Stimulated activated CD8-positive, alpha-beta memory T cell treated with anti-CD3 and anti-CD28 coated beads, Interleukin-12 subunit alpha, Interleukin-12 subunit beta, amount 100 ng/mL, for 4 hours (primary cell): ENCODE data around the gene TBX2.

Experiments used
- DNase-seq: peaks from one replicate; pipeline ENCODE4 v3.0.0-alpha.2; 2020; ENCODE audit warnings: low read depth

TBX2 gene

GRCh38 chr17:61368832-61369450, 30.7 kb upstream of the TBX2 start:
- DNase-seq, result no peak

- no peak for DNase-seq
Measured at GRCh38 chr17:61369751-61370150, 29.9 kb upstream of the TBX2 start.

GRCh38 chr17:61371179-61371578, 28.5 kb upstream of the TBX2 start:
- DNase-seq, result no peak

DNA sequence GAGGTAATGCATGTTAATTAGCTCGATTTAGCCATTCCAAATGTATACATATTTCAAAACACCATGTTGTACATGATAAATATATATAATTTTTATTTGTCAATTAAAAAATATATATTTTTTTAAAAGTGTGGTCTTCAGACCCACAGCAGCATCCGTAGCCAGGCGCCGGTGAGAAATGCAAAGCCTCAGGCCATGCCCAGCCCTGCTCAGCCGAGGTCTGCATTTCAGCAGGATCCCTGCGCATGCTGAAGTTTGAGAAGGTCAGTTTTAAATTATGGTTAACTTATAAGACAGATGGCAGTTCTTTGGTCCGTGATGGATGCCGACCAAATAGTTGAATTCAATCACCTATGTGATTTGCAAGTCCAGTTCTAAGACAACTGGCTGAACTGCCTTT, 28.0 kb upstream of the TBX2 start:
- DNase-seq, result no peak

DNA sequence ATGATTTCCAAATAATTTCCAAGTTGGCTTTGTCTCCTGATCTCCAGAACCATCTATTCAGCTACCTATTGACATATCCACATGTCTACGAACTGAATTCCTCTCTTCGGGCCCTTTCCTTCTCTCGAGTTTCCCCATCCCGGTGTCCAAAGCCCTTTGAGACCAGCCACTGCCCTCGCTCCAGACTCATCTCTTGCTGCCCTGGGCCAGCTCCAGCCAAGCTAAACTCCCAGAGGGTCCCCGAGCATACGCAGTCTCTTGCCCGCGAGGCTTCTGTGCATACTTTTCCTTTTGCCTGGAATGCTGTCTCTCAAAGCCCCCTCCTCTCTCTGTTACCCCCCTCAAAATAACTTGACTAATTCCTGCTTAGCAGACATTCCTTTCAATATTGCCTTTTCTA, 27.2 kb upstream of the TBX2 start:
- no peak for DNase-seq

- no peak for DNase-seq
Measured at GRCh38 chr17:61376931-61377838, 22.5 kb upstream of the TBX2 start.

DNA sequence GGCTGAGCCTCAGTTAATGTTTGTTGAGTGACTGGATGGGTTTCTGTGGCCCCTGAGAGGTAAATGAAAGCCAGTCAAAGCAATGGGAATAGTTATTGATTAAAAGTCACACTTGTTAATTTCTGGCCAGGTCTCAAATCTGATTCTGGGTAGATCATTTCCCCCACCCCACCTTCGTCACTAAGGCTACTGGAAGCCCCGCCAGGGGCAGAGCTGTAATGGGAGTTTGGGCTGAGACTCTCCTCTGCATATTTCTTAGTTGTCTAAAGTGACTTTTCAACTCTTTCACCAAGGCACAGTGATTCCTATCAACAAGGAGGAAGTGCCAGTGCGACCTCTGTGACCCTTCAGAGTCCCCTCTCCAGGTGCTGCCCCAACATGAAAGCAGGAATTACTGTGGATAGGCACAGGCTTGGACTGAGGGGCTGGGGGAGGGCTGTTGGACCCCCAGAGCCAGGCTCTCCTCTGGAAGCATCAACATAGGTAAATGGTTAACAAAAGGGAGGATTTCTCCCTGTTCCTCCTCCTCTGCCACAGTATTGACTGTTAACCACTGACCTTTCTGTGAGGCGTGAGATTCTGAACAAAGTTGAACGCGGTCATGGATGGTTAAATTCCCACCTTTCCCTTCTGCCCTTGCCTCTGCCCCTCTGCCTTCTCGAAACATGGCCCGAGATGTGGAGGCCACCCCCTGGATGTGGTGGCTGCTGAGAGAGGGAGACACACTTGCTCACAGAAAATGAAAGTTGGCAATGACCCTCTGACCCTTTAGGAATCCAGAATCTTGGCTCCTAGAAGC, 20.8 kb upstream of the TBX2 start:
- no peak for DNase-seq

GRCh38 chr17:61379457-61380216, 20.0 kb upstream of the TBX2 start:
- DNase-seq, result no peak

DNA sequence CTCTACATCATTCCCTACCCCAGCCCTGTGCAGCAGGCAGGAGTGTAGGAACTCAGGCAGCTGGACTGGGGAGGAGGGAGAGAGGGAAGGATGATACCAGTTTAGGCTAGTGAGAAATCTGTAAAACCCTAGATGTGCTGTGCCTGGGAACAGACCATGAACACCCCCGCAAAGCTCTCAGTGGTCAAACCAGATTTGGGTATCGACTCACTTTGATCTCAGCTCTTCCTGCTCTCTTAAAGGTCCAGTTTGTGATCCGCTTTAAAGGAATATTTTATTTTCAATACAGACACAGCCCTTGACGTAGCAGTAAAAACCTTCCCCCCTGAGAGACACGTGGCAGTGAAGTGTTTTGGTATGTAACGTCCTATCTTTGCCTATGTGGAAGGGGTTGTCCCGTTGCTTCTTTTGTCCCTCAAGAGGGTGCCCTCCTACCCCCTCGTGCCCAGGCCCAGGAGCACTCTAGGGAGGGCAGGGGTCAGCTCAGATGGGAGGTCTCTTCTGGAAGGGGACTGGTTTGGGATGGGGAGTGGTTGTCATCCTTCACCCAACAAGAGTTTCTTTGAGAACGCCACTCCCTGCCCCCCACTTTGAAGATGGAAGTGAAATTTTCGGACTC, 19.3 kb upstream of the TBX2 start:
- DNase-seq, result no peak

GRCh38 chr17:61380836-61381525, 18.7 kb upstream of the TBX2 start:
- no peak for DNase-seq

GRCh38 chr17:61381537-61381936, 18.1 kb upstream of the TBX2 start:
- no peak for DNase-seq

DNA sequence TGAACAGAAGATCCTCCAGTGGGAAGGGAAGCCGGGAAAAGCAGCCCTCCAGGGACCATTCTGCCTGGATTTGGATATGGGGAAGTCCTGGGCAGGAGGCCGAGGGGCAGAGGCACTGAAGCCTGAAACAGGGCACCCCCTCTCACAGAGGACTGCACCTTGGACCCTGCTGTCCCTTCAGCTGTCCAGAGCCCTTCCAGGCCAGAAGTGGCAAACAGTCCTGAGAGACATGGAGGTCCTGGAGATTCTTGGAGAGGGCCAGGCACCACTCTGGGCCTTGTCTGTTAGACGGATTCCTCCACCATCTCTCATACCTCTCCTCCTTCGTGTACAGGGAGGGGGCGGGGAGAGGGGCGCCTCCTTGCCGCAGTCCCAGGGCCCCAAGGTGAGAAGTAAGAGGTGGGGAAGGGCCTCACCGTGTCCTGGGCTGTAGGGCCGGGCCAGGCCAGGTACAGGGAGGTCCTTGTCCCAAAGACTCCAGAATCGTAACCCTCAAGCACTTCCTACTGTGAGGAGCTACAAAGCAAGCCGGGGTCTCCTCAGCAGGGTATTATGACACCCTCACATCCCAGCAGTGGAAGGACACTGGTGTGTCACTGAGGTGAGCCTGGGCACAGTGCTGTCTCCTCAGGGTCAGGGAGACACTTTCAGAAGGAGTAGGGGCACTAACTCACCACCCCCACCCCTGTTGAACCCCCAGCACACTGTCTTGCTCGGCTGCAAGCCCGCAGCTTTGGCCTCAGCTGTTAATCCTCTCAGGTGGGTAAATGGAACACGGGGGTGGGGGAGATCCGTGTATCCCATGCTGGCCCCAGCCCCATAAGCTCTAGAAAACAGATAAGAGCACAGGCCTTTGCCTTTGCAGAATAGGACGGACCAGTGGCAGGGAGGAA, 16.6 kb upstream of the TBX2 start:
- no peak for DNase-seq

- DNase-seq, result no peak
Measured at GRCh38 chr17:61383689-61384201, 15.9 kb upstream of the TBX2 start.

GRCh38 chr17:61384354-61384691, 15.3 kb upstream of the TBX2 start:
- no peak for DNase-seq

- no peak for DNase-seq
Measured at GRCh38 chr17:61384692-61385576, 14.7 kb upstream of the TBX2 start.

DNA sequence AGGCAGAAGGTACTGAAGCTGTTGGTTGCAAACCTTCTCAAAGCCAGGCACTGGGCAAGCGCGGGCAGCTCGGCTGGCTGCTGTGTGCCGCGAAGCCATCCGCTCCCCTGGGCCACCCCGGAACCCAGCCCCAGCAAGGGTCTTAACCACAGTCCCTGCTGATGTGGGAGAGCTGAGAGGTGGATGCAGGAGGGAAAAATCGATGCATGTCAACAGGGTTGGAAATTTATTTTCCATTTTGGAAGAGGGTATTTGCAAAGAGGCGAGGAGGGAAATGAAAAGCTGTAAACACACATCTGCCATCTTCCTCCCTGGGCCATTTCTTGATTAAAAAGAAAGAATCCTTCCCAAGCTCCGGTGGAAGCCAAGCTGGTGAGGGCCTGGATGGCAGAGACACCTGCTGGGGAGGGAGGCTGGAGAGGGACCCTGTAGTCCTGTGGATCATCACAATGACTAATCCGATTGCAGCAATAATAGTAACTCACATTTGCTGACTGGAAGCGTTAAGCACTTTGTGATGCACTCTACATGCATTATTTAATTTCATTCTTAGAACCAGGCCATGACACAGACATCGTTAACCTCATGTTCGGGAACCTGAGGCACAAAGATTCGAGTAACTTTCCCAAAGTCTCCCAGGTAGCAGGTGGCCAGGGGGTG, 13.9 kb upstream of the TBX2 start:
- DNase-seq, result no peak

- DNase-seq, result no peak
Measured at GRCh38 chr17:61386251-61386650, 13.4 kb upstream of the TBX2 start.

DNA sequence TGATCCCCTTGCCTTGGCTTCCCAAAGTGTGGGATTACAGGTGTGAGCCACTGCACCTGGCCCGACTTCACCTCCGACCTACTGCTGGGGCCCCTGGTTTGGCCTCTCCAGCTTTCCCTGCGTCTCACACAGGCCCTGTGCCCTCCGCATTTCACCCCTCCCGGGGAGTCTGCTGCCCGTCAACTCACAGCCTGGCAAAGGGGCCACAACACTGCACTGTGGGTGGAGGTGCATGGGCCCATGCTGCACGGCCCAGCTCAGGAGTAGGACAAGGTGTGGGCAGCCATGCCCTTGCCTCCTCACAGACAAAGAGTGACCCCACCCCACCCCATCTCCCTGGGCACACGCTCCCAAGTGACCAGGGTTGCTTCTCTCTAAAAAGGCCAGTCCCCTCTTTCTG, 12.6 kb upstream of the TBX2 start:
- no peak for DNase-seq
